Stimulated activated CD8-positive, alpha-beta memory T cell treated with anti-CD3 and anti-CD28 coated beads, Interleukin-12 subunit alpha, Interleukin-12 subunit beta, amount 100 ng/mL, for 24 hours (primary cell): ENCODE measurements around the gene PCDHB9.

Experiments used
- DNase-seq: peaks from one replicate; pipeline ENCODE4 v3.0.0-alpha.2; 2020; ENCODE audit errors: extremely low read depth

The PCDHB9 gene

DNA sequence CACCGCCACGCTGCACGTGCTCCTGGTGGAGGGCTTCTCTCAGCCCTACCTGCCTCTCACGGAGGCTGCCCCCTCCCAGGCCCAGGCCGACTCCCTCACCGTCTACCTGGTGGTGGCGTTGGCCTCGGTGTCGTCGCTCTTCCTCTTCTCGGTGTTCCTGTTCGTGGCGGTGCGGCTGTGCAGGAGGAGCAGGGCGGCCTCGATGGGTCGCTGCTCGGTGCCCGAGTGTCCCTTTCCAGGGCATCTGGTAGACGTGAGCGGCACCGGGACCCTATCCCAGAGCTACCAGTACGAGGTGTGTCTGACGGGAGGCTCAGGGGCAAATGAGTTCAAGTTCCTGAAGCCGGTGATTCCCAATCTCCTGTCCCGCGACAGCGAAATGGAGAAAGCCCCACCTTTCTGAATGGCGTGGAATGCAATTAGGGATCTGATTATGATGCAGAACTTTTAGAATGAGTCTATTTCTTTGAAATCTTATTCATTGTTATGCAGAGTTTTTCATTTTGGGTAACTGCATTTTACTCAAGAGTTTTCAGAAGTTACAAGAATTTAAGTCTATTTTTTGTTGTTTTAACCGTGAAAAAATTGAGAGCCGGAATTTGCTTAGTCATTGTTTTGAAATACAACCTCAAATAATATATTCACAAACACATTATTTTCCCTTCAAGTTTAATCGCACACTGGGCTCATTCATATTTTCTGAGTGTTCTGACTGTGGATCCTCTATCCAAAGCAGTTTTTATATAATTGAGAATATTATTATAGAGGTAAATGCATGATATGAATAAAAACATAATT is 49.8 kb downstream of the PCDHB9 start:
- no peak for DNase-seq
